Measurements from ENCODE around the gene RXRA.

DNA sequence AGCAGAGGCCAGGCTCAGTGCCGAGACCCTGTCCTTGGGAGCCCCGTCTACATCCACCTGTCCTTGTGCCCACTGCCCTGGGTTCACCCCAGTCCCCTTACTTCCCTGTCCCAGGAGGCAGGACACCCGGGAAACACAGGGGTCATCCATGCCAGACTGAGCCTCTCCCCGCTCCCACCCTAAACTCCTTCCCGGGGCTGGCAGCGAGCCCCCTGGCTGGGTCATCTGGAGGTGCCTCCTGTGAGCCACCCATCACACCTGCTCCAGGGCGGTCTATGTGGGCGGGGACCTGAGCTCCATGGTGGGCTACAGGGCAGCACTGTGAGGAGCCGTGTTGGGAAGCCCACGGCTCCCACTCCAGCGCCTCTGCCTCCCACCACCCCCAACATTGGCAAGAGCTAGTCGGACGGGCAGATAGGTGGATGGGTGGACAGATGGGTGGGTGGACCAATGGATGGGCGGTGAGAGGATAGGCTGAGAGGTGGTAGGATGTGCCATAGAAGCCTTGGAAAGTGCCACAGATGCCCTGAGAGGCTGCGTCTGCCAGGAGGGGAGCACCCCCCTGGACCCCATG lies 42.5 kb upstream of the RXRA start:
- TF ChIP-seq CTCF (IDR thresholded peaks at IDR 0.05) (no peak), REST (IDR thresholded peaks at IDR 0.05; ENCODE audit: insufficient read depth in 1 of 2, low read depth in 2 of 2, low read length in 1 of 2) (no peak), POLR2AphosphoS5 (IDR thresholded peaks at IDR 0.05; ENCODE audit: low read depth, low read length) (no peak)

All from Panc1 (cell line).